ENCODE measurements around the gene MSI2.

MSI2 gene

GRCh38 chr17:57328109-57328882 lies 72.0 kb downstream of the MSI2 start:
- H3K4me3 ChIP-seq (ENCODE audit: low read depth, low read length): no peak overlapping the region
- TF ChIP-seq, protein P1, sequence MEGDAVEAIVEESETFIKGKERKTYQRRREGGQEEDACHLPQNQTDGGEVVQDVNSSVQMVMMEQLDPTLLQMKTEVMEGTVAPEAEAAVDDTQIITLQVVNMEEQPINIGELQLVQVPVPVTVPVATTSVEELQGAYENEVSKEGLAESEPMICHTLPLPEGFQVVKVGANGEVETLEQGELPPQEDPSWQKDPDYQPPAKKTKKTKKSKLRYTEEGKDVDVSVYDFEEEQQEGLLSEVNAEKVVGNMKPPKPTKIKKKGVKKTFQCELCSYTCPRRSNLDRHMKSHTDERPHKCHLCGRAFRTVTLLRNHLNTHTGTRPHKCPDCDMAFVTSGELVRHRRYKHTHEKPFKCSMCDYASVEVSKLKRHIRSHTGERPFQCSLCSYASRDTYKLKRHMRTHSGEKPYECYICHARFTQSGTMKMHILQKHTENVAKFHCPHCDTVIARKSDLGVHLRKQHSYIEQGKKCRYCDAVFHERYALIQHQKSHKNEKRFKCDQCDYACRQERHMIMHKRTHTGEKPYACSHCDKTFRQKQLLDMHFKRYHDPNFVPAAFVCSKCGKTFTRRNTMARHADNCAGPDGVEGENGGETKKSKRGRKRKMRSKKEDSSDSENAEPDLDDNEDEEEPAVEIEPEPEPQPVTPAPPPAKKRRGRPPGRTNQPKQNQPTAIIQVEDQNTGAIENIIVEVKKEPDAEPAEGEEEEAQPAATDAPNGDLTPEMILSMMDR (IDR thresholded peaks at IDR 0.05; ENCODE audit: control insufficient read depth, extremely low read depth, insufficient read depth): no peak
- no peak for DNase-seq (ENCODE audit: low read depth)

DNA sequence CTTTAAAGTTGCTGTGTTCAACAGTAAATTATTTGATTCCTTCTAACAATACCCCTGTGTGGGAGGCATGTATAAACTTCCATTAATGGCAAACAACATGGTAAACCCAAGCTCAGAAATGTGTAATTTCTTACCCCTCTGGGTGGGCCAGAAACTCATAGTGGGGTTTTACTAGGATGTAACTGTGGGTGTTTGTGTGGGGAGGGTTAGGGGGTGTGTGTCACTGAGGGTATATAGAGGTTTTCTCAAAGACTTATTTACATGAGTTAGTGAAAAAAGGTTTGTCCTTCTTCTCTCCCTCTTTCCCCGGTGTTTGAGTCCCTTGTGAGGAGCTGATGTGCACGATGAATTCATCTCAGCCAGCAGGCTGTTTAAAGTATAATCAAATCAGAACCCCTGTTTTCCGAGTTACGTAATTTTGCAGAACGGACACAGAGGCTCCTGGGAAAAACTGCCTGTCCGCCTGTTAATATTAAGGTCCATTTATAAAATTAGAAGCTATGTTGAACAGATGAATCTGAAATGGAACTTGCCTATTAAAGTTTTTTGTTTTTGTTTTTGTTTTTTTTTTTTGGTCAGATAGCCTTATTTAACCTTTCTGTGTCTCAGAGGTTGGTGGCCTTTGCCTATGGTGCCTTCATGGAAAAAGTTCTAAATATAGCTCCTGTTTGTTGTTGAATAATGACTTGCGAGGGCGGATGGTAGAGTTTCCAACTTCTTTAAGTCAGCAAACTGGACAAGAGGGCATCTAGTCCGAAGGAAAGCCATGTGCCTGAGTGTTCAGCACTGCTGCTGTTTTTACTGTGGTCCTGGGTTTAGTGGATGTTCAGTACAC lies 73.3 kb downstream of the MSI2 start:
- TF ChIP-seq, protein P1 (IDR thresholded peaks at IDR 0.05; ENCODE audit: control insufficient read depth, extremely low read depth, insufficient read depth): no peak
- H3K4me3 ChIP-seq (ENCODE audit: low read depth, low read length): no peak overlapping the region
- no peak for DNase-seq (ENCODE audit: low read depth)

DNA sequence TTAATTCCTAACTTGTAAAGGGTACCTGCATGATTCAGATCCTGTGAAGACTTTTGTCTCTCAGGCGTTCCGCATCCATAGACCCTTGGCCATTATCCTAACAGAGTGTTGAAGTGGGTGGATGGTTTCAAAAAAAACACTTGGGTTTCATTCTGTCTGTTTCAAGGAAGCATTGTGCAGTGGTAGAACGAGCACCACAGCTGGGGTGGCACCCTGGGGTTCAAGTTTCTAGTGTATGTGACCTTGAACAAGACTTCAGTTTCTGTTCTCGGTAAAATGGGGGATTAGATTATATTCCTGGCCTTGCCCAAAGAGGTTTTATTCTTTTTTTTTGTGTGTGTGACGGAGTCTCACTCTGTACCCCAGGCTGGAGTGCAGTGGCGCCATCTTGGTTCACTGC lies 74.3 kb downstream of the MSI2 start:
- no peak overlapping the region for H3K4me3 ChIP-seq (ENCODE audit: low read depth, low read length)
- TF ChIP-seq, protein P1 (IDR thresholded peaks at IDR 0.05; ENCODE audit: control insufficient read depth, extremely low read depth, insufficient read depth): no peak
- DNase-seq (ENCODE audit: low read depth): no peak

DNA sequence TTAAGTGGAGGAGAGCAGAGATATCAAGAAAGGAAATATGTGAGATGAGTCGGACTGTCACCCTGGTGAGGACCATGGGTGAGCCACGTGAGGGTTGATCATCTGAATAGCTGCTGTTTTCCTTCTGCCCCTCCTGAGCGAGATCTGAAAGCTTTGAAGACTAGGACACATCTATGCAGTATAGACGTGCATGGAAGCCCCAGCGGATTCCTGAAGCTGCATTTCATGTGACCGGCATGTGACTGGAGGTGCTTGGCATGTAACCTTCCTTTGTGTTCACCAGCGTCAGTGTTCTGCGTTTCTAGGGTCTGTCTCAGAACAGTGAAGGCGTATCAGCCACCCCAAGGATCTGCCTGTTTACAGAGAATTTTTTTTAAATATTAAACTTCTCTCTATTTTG lies 75.1 kb downstream of the MSI2 start:
- DNase-seq (ENCODE audit: low read depth): no peak
- no peak overlapping the region for H3K4me3 ChIP-seq (ENCODE audit: low read depth, low read length)
- TF ChIP-seq, protein P1 (IDR thresholded peaks at IDR 0.05; ENCODE audit: control insufficient read depth, extremely low read depth, insufficient read depth): no peak

DNA sequence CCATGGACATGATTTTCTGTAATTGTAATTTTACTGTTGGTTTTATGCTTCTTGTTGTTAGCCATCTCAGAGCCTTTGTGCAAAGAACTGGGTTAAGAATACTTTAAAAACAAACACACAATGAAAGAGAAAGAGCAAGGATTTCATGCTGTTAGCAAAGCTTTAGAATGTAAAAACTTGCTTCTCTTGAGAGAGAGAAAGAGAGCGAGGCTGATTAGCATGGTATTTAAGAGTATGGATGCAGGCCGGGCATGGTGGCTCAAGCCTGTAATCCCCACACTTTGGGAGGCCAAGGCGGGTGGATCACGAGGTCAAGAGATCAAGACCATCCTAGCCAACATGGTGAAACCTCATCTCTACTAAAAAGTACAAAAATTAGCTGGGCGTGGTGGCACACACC lies 76.2 kb downstream of the MSI2 start:
- no peak overlapping the region for H3K4me3 ChIP-seq (ENCODE audit: low read depth, low read length)
- DNase-seq (ENCODE audit: low read depth): no peak
- TF ChIP-seq, protein P1 (IDR thresholded peaks at IDR 0.05; ENCODE audit: control insufficient read depth, extremely low read depth, insufficient read depth): no peak

- TF ChIP-seq, protein P1 (IDR thresholded peaks at IDR 0.05; ENCODE audit: control insufficient read depth, extremely low read depth, insufficient read depth): no peak
- no peak overlapping the region for H3K4me3 ChIP-seq (ENCODE audit: low read depth, low read length)
- no peak for DNase-seq (ENCODE audit: low read depth)
These were observed 79.0 kb downstream of the MSI2 start for GRCh38 chr17:57335195-57335792.

Data from LNCaP clone FGC (cell line).